ENCODE results near the gene STARD3. TPM values are rescaled to one million over a fixed set of nuclear protein-coding genes. Genes with fewer than 3 reads are reported as not detected.
"Not testable (repeated sequence)": the region's sequence is repeated elsewhere in the genome, so short reads cannot be mapped to it uniquely, and the experiment has no call there.

STARD3 gene
- total and polyA plus RNA-seq, 9 donors: 34.5 to 55.9 (median 44.3) TPM

DNA sequence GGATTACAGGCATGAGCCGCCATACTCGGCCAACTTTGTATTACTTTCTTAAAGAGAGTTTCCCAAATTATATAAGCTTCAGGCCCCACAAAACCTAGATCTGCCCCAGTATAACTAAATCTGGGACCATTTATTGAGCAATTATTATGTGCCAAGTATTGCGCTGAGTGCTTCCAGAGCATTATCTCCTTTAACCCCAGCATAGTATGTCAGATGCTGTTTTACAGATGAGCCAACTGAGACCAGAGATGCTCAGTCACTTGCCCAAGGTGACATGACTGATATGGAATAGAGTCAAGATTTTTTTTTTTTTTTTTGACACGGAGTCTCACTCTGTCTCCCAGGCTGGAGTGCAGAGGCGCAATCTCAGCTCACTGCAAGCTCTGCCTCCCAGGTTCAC is 61.0 kb downstream of the STARD3 start:
- no peak for DNase-seq
- H3K36me3 ChIP-seq: no peaks in the 10 kb centered on the region
- H3K9me3 ChIP-seq: no peaks in the 10 kb centered on the region
- no peak overlapping the region for H3K4me3 ChIP-seq
- 91 to 95% (median 93%) methylated on average over 5 of the region's 5 CpGs for WGBS, 3 donors
- intact Hi-C loops (cut with DNase I): no loop called here
- no peak for TF ChIP-seq EP300 (IDR thresholded peaks at IDR 0.05)
- TF ChIP-seq POLR2A (IDR thresholded peaks at IDR 0.05): no peak
- TF ChIP-seq, protein P1, sequence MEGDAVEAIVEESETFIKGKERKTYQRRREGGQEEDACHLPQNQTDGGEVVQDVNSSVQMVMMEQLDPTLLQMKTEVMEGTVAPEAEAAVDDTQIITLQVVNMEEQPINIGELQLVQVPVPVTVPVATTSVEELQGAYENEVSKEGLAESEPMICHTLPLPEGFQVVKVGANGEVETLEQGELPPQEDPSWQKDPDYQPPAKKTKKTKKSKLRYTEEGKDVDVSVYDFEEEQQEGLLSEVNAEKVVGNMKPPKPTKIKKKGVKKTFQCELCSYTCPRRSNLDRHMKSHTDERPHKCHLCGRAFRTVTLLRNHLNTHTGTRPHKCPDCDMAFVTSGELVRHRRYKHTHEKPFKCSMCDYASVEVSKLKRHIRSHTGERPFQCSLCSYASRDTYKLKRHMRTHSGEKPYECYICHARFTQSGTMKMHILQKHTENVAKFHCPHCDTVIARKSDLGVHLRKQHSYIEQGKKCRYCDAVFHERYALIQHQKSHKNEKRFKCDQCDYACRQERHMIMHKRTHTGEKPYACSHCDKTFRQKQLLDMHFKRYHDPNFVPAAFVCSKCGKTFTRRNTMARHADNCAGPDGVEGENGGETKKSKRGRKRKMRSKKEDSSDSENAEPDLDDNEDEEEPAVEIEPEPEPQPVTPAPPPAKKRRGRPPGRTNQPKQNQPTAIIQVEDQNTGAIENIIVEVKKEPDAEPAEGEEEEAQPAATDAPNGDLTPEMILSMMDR (IDR thresholded peaks at IDR 0.05): no peak
- no peaks in the 10 kb centered on the region for H3K27me3 ChIP-seq
- H3K4me1 ChIP-seq (ENCODE audit: insufficient read depth): peaks cover 7% of the 10 kb centered on the region
- no peak overlapping the region for H3K27ac ChIP-seq

DNA sequence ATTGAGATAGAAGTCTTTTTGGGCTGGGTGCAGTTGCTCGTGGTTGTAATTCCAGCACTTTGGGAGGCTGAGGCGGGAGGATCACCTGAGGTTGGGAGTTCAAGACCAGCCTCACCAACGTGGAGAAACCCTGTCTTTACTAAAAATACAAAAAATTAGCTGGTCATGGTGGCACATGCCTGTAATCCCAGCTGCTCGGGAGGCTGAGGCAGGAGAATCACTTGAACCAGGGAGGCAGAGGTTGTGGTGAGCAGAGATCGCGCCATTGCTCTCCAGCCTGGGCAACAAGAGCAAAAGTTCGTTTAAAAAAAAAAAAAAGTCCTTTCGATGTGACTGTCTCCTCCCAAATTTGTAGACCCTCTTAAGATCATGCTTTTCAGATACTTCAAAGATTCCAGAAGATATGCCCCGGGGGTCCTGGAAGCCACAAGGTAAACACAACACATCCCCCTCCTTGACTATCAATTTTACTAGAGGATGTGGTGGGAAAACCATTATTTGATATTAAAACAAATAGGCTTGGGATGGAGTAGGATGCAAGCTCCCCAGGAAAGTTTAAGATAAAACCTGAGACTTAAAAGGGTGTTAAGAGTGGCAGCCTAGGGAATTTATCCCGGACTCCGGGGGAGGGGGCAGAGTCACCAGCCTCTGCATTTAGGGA is 62.3 kb downstream of the STARD3 start:
- H3K9me3 ChIP-seq; DNase-seq; H3K27me3 ChIP-seq; intact Hi-C loops (cut with DNase I); H3K4me1 ChIP-seq (ENCODE audit: insufficient read depth); H3K36me3 ChIP-seq: not testable (repeated sequence)
- 45 to 49% (median 46%) methylated on average over 11 of the region's 11 CpGs for WGBS, 3 donors
- H3K27ac ChIP-seq: peak overlapping the region in 1 of 2 donors; percentile 45
- H3K4me3 ChIP-seq: peak overlapping the region; percentile 70

DNA sequence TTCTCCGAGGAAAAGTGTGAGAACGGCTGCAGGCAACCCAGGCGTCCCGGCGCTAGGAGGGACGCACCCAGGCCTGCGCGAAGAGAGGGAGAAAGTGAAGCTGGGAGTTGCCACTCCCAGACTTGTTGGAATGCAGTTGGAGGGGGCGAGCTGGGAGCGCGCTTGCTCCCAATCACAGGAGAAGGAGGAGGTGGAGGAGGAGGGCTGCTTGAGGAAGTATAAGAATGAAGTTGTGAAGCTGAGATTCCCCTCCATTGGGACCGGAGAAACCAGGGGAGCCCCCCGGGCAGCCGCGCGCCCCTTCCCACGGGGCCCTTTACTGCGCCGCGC is 62.8 kb downstream of the STARD3 start, which contains the start of gene ERBB2:
Gene ERBB2, plus strand, starts transcription at position 247 of the 330 bp plus-strand sequence. CDS start 175 bp downstream, outside the sequence.
- intact Hi-C loops (cut with DNase I): no loop called here
- no peaks in the 10 kb centered on the region for H3K27me3 ChIP-seq
- DNase-seq: peak; percentile 62 to 75 (median 74)
- H3K4me3 ChIP-seq: peak within 1 kb of the TSS; percentile 70
- H3K27ac ChIP-seq: peak within 1 kb of the TSS; percentile 45 to 53
- H3K4me1 ChIP-seq (ENCODE audit: insufficient read depth): peaks cover 9% of the 10 kb centered on the region
- H3K9me3 ChIP-seq: no peaks in the 10 kb centered on the region
- H3K36me3 ChIP-seq: no peaks in the 10 kb centered on the region
- 0 to 1% (median 0%) methylated on average over 20 of the region's 20 CpGs for WGBS, 3 donors
- TF ChIP-seq, protein P1 (IDR thresholded peaks at IDR 0.05): no peak
- peak; percentile 27 for TF ChIP-seq POLR2A (IDR thresholded peaks at IDR 0.05)

DNA sequence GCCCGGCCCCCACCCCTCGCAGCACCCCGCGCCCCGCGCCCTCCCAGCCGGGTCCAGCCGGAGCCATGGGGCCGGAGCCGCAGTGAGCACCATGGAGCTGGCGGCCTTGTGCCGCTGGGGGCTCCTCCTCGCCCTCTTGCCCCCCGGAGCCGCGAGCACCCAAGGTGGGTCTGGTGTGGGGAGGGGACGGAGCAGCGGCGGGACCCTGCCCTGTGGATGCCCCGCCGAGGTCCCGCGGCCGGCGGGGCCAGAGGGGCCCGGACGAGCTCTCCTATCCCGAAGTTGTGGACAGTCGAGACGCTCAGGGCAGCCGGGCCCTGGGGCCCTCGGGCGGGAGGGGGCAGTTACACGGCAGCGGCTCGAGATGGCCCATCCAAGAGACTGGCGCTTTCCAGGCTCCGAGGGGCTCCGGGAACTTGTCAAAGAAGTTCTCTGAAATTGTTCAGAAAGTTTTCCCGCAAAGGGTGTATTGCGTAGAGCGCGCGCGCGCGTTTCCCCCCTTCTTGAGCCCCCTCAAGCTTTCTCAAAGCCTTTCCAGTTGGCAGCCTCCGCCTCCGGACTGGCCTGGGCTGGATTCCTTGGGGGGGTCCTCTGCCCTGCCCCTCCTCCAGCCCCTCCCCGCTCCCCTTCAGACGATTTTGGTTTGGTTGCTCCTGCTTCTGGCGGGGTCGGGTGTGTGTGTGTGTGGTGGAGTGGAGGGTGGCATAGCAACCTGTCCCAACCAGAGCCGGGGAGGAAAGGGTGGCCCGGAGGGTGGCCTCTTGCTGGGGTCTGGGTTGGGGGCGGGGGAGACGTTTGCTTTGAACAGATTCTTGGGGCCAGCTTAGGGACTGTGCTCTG is 63.4 kb downstream of the STARD3 start:
- Histone ChIP-seq H3K36me3 (no peaks in the 10 kb centered on the region), H3K4me1 (ENCODE audit: insufficient read depth) (peaks cover 12% of the 10 kb centered on the region)

More for the DNA sequence above, 63.4 kb downstream of the STARD3 start:
- intact Hi-C loops (cut with DNase I): no loop called here
- peak overlapping the region; percentile 70 for H3K4me3 ChIP-seq
- H3K27ac ChIP-seq: peak overlapping the region; percentile 45 to 53
- DNase-seq: peak; percentile 50 to 69 (median 58)
- H3K27me3 ChIP-seq: no peaks in the 10 kb centered on the region
- no peaks in the 10 kb centered on the region for H3K9me3 ChIP-seq
- TF ChIP-seq POLR2A (IDR thresholded peaks at IDR 0.05) (no peak), EP300 (IDR thresholded peaks at IDR 0.05) (no peak)
- TF ChIP-seq, protein P1 (IDR thresholded peaks at IDR 0.05): no peak
- 0 to 1% (median 0%) methylated on average over 44 to 57 of the region's 57 CpGs for WGBS, 3 donors

All from ovary (tissue), 9 donors.